Neutrophil (primary cell): ENCODE data around the gene DSPP.

Source experiments
- H3K27ac ChIP-seq: fragments of 200-600 bp; sonication (generic); 2 replicates; pipeline ENCODE4 v1.5.1; 2016; ENCODE audit warnings: mild to moderate bottlenecking, moderate library complexity
- H3K27me3 ChIP-seq: fragments of 200-600 bp; sonication (generic); 2 replicates; pipeline ENCODE4 v1.6.0; 2016; ENCODE audit warnings: mild to moderate bottlenecking
- H3K36me3 ChIP-seq: fragments of 200-600 bp; sonication (generic); 2 replicates; pipeline ENCODE4 v1.5.1; 2017
- H3K4me1 ChIP-seq, 2 experiments: fragments of 200-600 bp in 1 of 2; sonication (generic) in 1 of 2; 1 replicate in 1 of 2; 2 replicates in 1 of 2; pipeline versions ENCODE4 v1.5.1 to v1.6.1; 2013 to 2016; ENCODE audit warnings: low read depth in 1 of 2, low read length in 1 of 2, mild to moderate bottlenecking in 1 of 2, moderate library complexity in 1 of 2; ENCODE audit not compliant: control insufficient read depth in 1 of 2, insufficient read depth in 1 of 2
- H3K4me3 ChIP-seq, 2 experiments: fragments of 200-600 bp in 1 of 2; sonication (generic) in 1 of 2; 1 replicate in 1 of 2; 2 replicates in 1 of 2; pipeline ENCODE4 v1.5.1; 2013 to 2016; ENCODE audit warnings: low read depth in 1 of 2, low read length in 1 of 2, mild to moderate bottlenecking in 1 of 2, moderate library complexity in 1 of 2
- H3K9me3 ChIP-seq: fragments of 200-600 bp; sonication (generic); 2 replicates; pipeline ENCODE4 v1.5.1; 2016
- TF ChIP-seq, protein P1 (sequence below): fragments of 200-600 bp; sonication (generic); IDR thresholded peaks from 2 replicates; pipeline ENCODE4 v1.5.1; 2016; ENCODE audit warnings: antibody characterized with exemption

The DSPP gene

DNA sequence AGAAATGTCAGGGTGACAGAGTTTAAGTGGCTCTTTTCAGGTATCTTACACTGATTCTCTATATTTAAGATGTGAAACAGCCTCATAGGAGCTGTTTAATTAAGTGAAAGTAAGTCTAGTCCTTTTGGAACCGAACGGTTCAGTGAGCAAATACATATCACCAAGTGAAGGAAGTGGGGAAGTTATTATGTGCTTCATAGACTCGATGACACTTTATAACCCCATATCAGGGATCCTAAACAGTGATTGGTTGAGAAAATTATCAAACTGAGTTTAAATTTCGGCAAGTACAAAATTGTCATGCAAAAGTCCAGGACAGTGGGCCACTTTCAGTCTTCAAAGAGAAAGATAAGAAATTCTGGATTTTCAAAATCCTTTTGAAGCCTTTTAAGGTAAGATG is at the start of gene DSPP:
Gene DSPP, plus strand, starts transcription at position 301 of the 400 bp plus-strand sequence. CDS start 2,380 bp downstream, outside the sequence.
- H3K4me3 ChIP-seq: no peak within 1 kb of the TSS
- no peaks in the 10 kb centered on the region for H3K9me3 ChIP-seq
- no peaks in the 10 kb centered on the region for H3K27me3 ChIP-seq
- no peaks in the 10 kb centered on the region for H3K4me1 ChIP-seq
- TF ChIP-seq, protein P1, sequence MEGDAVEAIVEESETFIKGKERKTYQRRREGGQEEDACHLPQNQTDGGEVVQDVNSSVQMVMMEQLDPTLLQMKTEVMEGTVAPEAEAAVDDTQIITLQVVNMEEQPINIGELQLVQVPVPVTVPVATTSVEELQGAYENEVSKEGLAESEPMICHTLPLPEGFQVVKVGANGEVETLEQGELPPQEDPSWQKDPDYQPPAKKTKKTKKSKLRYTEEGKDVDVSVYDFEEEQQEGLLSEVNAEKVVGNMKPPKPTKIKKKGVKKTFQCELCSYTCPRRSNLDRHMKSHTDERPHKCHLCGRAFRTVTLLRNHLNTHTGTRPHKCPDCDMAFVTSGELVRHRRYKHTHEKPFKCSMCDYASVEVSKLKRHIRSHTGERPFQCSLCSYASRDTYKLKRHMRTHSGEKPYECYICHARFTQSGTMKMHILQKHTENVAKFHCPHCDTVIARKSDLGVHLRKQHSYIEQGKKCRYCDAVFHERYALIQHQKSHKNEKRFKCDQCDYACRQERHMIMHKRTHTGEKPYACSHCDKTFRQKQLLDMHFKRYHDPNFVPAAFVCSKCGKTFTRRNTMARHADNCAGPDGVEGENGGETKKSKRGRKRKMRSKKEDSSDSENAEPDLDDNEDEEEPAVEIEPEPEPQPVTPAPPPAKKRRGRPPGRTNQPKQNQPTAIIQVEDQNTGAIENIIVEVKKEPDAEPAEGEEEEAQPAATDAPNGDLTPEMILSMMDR: no peak
- no peak within 1 kb of the TSS for H3K27ac ChIP-seq
- H3K36me3 ChIP-seq: no peaks in the 10 kb centered on the region

DNA sequence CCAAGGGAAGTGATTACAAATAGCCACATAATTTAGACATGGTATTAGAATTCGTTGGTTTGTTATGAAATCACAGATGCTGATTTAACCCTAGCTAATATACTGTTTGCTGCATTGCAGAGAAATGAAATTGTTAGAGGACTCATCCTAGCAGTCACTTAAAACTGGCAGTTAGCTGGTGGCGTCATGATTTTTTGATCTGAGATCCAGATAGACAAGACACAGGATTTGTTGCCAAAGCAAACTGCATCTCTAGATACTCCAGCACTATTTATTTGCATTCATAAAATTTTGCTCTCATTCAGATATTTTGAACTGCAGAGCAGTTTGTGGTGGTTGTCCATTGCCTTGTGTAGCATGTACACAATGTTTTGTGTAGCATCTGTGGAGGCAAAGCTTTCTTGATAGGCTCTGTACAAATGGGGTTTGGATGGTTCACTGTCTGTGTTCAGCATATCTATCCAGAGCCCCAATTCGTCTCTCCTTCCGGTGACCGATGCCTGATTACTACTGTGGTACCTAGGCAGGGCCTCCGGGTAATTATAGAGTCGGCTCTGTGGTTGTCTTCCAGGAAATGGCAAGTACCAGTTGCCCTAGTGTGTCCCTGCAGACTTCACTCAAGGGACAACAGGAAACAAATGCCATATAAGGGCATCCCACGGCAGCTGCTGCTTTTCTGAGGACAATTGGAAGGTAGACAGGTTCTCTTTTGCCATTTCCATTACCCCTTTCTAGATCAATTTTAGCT is 49.1 kb upstream of the DSPP start:
- Histone ChIP-seq H3K27ac (no peak overlapping the region), H3K27me3 (no peaks in the 10 kb centered on the region), H3K4me3 (no peak overlapping the region), H3K36me3 (no peaks in the 10 kb centered on the region), H3K9me3 (no peaks in the 10 kb centered on the region), H3K4me1 (no peaks in the 10 kb centered on the region)
- TF ChIP-seq, protein P1: no peak

DNA sequence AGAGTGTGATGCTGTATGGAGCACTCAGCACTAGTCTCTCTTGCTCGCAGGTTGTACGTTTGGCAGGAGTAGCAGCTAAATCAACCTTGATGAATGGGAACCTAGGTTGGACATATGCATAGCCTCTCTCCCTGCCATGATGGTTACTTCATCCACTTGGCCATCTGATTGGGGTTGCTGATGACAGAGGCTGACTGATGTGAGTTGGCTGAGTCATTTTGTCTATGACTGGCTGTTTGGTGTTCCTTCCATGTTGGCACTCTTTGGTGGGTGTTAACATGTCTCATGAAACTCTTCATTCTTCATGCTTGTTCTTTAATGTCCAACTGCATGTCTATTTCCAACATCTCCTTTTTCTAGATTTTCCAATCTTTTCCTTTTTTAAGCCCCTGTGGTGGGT is 47.5 kb upstream of the DSPP start:
- Histone ChIP-seq H3K36me3 (no peaks in the 10 kb centered on the region), H3K27me3 (no peaks in the 10 kb centered on the region), H3K4me3 (no peak overlapping the region), H3K4me1 (no peaks in the 10 kb centered on the region), H3K9me3 (no peaks in the 10 kb centered on the region), H3K27ac (no peak overlapping the region)
- TF ChIP-seq, protein P1: no peak

DNA sequence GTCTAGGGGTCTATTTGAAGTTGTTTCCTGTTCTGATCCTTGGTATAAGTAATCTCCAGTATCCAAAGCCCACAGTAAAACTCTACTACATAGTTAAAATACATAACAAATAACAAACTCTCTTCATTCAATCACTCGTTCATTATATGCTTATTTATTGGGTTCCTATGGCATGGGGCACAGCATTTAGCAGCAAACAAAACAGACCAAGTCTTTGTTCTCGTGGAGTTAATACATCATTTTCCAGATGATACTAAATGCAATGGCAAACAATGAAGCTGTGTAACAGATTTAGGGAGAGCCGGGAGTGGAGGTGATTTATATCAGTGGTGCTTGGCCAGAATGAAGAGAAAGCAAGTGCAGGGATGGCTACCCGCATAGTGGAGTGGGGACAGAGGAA is 42.6 kb upstream of the DSPP start:
- H3K36me3 ChIP-seq: no peaks in the 10 kb centered on the region
- no peaks in the 10 kb centered on the region for H3K27me3 ChIP-seq
- no peaks in the 10 kb centered on the region for H3K4me1 ChIP-seq
- H3K9me3 ChIP-seq: no peaks in the 10 kb centered on the region
- H3K4me3 ChIP-seq: no peak overlapping the region
- TF ChIP-seq, protein P1: no peak
- no peak overlapping the region for H3K27ac ChIP-seq

DNA sequence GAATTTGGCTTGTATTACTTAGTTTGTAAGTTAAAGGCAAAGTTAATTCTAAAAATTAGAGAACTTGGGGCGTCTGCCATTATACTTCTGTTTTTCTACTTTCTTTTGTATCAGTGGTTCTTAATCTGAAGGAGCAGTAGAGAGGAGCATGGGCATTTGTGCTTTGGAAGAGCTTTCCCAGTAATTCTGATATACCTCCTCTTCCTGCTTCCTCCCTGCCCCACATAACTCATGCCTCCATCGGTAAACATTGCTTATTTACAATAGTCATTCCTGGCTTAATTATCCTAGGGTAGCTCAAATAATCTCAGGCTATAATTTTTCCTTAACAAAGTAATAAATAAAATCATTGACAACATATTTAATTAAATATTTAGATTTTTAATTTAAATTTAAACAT is 42.1 kb upstream of the DSPP start:
- no peaks in the 10 kb centered on the region for H3K36me3 ChIP-seq
- H3K4me3 ChIP-seq: no peak overlapping the region
- no peak overlapping the region for H3K27ac ChIP-seq
- no peaks in the 10 kb centered on the region for H3K9me3 ChIP-seq
- no peaks in the 10 kb centered on the region for H3K4me1 ChIP-seq
- H3K27me3 ChIP-seq: no peaks in the 10 kb centered on the region
- TF ChIP-seq, protein P1: no peak
